GM18526 (cell line): ENCODE results near the gene ANXA4.

Experiments used
- POLR2A ChIP-seq: IDR thresholded peaks from 3 replicates; pipeline ENCODE4 v1.6.1; 2011; ENCODE audit not compliant: insufficient read length; ENCODE audit errors: extremely low read depth

The ANXA4 gene

GRCh38 chr2:69741575-69742321 is at the start of gene ANXA4:
TSS of gene ANXA4 (plus strand) at chr2:69742134. CDS start at chr2:69781566, 39,432 bp downstream.
- peak; percentile 88 for TF ChIP-seq POLR2A

GRCh38 chr2:69692424-69692823 is 49.5 kb upstream of the ANXA4 start:
- TF ChIP-seq POLR2A = no peak

DNA sequence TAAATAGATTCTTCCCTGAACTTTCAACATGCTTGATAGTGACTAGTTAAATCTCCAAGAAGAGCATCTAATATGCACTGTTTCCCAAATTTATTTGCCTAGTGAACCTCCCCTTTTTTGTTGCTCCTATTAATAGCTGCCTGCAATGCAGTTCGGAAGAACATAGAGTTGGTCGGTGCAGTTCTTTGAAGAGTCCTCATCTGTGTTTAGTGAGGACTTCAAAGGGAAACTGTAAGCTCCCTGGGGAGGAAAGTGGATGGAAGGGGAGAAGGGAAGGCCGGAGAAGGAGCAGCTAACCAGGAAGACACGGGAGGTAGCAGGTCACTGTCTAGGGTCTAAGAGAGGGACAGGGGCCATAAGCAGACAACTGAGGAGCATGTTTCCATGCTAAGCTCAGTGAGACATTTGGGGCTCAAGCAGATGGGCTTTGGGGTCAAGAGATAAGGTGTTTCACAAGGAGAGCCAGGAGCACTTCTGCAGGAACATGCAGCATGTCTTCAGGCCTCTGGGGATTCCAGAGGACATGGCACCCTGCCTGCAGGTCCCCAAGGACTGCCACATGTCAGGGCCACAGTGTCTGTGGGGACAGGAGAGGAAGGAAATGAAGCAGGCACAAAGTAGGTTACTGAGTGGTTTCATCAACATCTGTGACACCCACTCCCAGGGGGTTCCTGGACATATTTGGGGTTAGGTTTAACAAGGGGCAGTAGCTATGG is 48.7 kb upstream of the ANXA4 start:
- no peak for TF ChIP-seq POLR2A

DNA sequence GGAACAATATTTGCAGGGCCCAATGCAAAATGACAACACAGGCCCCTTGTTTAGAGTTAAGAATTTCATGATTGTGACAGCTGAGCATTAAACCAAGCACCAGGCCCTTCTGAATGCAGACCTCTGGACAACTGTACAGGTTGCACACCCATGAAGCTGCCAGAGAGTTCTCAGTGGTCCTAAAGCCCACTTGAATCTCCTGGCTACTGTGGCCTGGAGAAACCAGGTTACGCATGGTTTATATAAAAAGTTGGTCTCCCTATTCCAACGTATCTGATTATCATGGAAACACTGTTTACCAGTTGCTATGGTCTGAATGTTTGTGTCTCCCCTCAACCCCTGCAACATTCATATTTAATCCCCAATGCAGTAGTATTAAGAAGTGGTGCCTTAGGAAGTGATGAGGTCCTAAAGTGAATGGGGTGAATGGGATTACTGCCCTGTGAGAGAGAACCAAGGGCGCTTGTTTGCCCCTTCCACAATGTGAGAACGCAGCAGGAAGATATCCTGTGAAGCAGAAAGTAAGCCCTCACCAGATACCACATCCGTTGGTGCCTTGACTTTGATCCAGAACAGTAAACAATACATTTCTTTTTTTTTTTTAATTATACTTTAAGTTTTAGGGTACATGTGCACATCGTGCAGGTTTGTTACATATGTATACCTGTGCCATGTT is 48.0 kb upstream of the ANXA4 start:
- no peak for TF ChIP-seq POLR2A

DNA sequence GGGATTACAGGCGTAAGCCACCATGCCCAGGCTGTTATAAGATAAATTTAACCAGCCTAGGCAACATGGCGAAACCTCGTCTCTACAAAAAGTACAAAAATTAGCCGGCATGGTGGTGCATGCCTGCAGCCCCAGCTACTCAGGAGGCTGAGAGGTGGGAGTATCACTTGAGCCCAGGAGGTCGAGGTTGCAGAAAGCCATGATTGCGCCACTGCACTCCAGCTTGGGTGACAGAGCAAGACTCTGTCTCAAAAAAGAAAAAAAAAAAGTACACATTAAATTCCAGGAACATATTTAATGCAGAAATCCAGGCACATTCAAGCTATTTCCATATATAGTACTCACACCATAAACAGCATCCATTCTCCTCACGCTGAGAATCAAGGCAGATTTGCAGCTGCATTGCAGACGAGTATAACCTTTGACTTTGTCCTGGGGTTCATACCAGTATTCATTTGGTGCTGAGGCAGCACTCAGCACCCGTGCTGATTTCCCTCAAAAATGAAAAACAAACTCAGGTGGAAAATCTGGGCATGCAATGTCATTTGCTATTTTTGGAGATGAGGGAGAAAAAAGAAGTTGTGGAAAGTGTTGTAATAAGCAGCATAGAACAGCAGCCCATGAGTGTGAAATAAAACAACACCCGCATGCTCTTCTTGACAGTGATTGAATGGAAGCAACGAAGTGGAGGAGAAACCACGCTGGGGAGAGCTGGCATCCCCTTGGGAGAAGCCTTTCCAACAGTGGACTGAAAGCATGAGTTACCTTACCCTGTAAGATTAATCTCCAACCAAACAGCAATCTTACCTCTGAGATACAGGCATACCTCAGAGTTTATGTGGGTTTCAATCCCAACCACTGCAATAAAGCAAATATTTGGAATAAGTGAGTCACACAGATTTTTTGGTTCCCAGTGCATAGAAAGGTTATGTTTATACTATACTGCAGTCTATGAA is 46.8 kb upstream of the ANXA4 start:
- TF ChIP-seq POLR2A = no peak

DNA sequence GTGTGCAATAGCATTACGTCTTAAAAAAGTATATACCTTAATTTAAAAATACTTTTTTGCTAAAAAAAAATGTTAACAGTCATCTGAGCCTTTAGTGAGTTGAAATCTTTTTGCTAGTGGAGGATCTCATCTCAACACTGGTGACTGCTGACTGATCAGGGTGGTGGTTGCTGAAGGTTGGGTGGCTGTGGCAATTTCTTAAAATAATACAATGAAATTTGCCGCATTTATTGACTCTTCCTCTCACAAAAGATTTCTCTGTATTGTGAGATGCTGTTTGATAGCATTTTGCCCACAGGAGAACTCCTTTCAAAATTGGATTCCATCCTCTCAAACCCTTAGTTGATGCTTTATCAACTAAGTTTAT is 46.1 kb upstream of the ANXA4 start:
- no peak for TF ChIP-seq POLR2A

GRCh38 chr2:69700381-69700780 is 41.6 kb upstream of the ANXA4 start:
- no peak for TF ChIP-seq POLR2A

DNA sequence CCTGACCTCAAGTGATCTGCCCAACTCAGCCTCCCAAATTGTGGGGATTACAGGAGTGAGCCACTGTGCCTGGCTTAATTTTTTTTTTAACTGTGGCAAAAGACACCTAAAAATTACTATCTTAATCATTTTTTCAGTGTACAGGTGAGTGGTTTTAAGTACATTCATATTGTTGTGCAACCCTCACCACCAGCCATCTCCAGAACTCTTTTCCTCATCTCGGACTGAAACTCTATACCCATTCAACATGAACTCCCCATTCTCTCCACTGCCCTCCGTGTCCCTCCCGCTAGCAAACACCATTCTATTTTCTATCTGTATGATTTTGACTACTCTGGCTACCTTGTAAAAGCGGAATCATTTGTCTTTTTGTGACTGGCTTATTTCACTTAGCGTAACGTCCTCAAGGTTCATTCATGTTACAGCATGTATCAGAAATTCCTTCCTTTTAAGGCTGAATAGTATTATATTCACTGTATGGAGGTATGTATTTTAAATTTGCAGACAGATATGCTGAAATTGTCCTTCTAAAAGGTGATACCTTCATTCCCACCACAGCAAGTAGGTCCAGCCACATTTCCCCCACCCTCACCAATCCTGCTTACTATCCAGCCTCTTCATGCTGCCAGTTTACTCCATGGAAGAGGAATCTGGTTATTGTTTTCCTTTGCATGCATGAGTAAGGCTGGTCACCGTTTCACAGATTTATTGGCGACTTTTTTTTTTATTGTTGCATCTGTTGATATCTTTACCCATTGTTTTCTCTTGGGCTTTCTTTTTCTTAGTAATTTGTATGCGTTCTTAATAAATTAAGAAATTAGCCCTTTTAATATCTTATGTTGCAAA is 40.6 kb upstream of the ANXA4 start:
- no peak for TF ChIP-seq POLR2A

GRCh38 chr2:69703189-69703588 is 38.7 kb upstream of the ANXA4 start:
- no peak for TF ChIP-seq POLR2A

GRCh38 chr2:69704446-69704845 is 37.5 kb upstream of the ANXA4 start:
- TF ChIP-seq POLR2A = no peak

GRCh38 chr2:69709290-69709689 is 32.6 kb upstream of the ANXA4 start:
- TF ChIP-seq POLR2A = no peak

DNA sequence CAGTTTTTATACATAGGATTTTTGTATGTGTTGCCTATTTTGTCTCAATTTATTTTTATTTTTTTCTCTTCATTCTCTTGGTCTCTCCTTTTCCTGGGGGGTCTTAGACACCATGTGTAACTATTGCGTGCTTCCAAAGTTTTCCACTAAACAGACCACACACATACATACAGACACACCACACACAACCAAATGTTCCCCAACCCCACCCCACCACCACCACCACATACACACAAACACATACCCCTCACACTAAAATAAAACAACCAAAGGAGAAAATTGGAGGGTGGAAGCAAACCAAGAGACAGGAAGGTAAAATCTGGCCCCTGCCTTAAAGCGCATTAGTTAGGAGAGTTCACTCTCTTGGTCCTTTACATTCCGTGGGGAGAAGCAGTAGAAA is 30.0 kb upstream of the ANXA4 start:
- TF ChIP-seq POLR2A = no peak

DNA sequence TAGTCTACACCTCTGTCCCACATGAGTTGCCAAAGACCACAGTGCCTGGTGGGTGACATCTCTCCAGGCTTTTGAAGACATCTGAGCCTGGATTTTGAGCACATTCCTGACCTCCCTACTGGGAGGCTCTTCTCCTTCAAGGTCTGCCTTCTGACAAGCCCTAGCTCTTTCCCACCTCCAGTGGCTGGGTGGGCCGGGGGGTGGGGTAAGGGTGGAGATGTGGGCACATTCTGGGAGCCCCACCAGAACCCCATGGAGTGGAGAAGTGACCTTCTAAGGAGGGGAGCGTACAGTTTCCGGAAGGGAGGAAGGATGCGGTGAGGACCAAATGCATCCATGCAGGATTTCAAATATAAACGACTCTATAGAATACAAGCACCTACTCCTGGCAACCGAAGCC is 27.9 kb upstream of the ANXA4 start:
- TF ChIP-seq POLR2A = no peak

DNA sequence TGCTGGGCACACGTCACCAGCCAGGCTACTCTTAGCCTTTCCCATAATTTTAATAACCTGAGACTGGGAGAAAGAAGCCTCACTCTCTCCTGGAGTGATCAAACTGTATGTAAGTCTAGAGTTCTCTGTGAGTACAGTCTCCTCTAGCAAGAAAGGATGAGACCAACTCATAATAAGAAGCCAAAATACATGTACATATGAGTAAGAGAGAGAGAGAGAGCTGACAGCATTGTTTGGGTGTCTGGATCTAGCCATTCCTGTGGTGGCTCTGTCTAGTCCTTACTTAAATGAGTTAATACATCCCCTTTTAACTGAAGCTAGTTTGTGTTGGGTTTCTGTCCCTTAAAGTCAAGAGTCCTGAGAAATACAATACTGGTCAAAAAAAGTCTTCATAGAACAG is 26.0 kb upstream of the ANXA4 start:
- no peak for TF ChIP-seq POLR2A
